ENCODE measurements around the gene GALNT2. TPM values are rescaled to one million over a fixed set of nuclear protein-coding genes. Genes with fewer than 3 reads are reported as not detected.
A peak's percentile ranks its signal among the peaks of the same experiment; 100 is the strongest.

GALNT2 gene
- total and polyA plus RNA-seq, 8 donors = 18.3 to 118 (median 57.3) TPM

GRCh38 chr1:230062521-230062920 is 4.5 kb upstream of the GALNT2 start:
- Histone ChIP-seq H3K27ac (no peak overlapping the region), H3K4me3 (no peak overlapping the region), H3K27me3 (no peaks in the 10 kb centered on the region), H3K9me3 (no peaks in the 10 kb centered on the region), H3K4me1 (peaks cover 7 to 13% (median 9%) of the 10 kb centered on the region in 3 donors), H3K36me3 (no peaks in the 10 kb centered on the region)
- intact Hi-C loops (cut with DNase I) = no loop called here
- ATAC-seq (no peak), DNase-seq (no peak), FAIRE-seq (no peak)
- 71 to 72% methylated on average over 4 of the region's 4 CpGs for WGBS, 2 donors
- no peak for TF ChIP-seq CTCF (IDR thresholded peaks at IDR 0.05)

GRCh38 chr1:230064283-230064682 is 2.8 kb upstream of the GALNT2 start:
- DNase-seq (no peak), FAIRE-seq (no peak), ATAC-seq (no peak)
- peaks cover 7 to 14% (median 9%) of the 10 kb centered on the region in 3 donors for H3K4me1 ChIP-seq
- no peak for TF ChIP-seq CTCF (IDR thresholded peaks at IDR 0.05)
- 88% methylated on average over 6 of the region's 6 CpGs for WGBS, 2 donors
- no peaks in the 10 kb centered on the region for H3K36me3 ChIP-seq
- no peaks in the 10 kb centered on the region for H3K27me3 ChIP-seq
- no peak overlapping the region for H3K27ac ChIP-seq
- no peak overlapping the region for H3K4me3 ChIP-seq
- no peaks in the 10 kb centered on the region for H3K9me3 ChIP-seq
- intact Hi-C loops (cut with DNase I) = no loop called here

GRCh38 chr1:230065161-230065560 is 1.9 kb upstream of the GALNT2 start:
- Histone ChIP-seq H3K9me3 (no peaks in the 10 kb centered on the region), H3K27ac (peak overlapping the region in 3 of 4 donors; percentile 77 to 90 (median 83)), H3K4me3 (no peak overlapping the region), H3K27me3 (no peaks in the 10 kb centered on the region), H3K4me1 (peaks cover 7 to 15% (median 9%) of the 10 kb centered on the region in 3 donors), H3K36me3 (no peaks in the 10 kb centered on the region)
- FAIRE-seq (peak; percentile 34), DNase-seq (no peak), ATAC-seq (no peak)
- no peak for TF ChIP-seq CTCF (IDR thresholded peaks at IDR 0.05)
- WGBS, 2 donors = 55 to 63% methylated on average over 2 of the region's 2 CpGs
- intact Hi-C loops (cut with DNase I) = no loop called here

- ATAC-seq (no peak), DNase-seq (no peak), FAIRE-seq (no peak)
- Histone ChIP-seq H3K4me3 (peak overlapping the region in 2 of 4 donors; percentile 56 to 88), H3K9me3 (no peaks in the 10 kb centered on the region), H3K4me1 (peaks cover 7 to 15% (median 9%) of the 10 kb centered on the region in 3 donors), H3K27me3 (no peaks in the 10 kb centered on the region), H3K27ac (peak overlapping the region; percentile 57 to 90 (median 80)), H3K36me3 (no peaks in the 10 kb centered on the region)
- intact Hi-C loops (cut with DNase I) = no loop called here
- TF ChIP-seq CTCF (IDR thresholded peaks at IDR 0.05) = no peak
- WGBS, 2 donors = 28 to 30% methylated on average over 2 of the region's 2 CpGs
These were observed 1.5 kb upstream of the GALNT2 start for GRCh38 chr1:230065571-230065970.

- Histone ChIP-seq H3K36me3 (no peaks in the 10 kb centered on the region), H3K27me3 (no peaks in the 10 kb centered on the region), H3K9me3 (no peaks in the 10 kb centered on the region), H3K4me1 (peaks cover 9 to 20% (median 10%) of the 10 kb centered on the region in 3 donors), H3K27ac (peak overlapping the region; percentile 57 to 90 (median 80)), H3K4me3 (peak overlapping the region in 3 of 4 donors; percentile 16 to 88 (median 56))
- DNase-seq = no peak
- no peak for TF ChIP-seq CTCF (IDR thresholded peaks at IDR 0.05)
- no peak for ATAC-seq
- intact Hi-C loops (cut with DNase I) = no loop called here
- no peak for FAIRE-seq
- WGBS, 2 donors = 13% methylated on average over 8 of the region's 8 CpGs
These were observed 1.0 kb upstream of the GALNT2 start for GRCh38 chr1:230066031-230066430.

All from pancreas (tissue), 10 donors.